OCI-M2 (cell line): Measurements from ENCODE around the gene POLE4.

Experiments used
- DNase-seq: peaks from one replicate; lab custom pipeline; 2025; ENCODE audit not compliant: unreplicated experiment; lab: John Stamatoyannopoulos, UW

POLE4 gene

DNA sequence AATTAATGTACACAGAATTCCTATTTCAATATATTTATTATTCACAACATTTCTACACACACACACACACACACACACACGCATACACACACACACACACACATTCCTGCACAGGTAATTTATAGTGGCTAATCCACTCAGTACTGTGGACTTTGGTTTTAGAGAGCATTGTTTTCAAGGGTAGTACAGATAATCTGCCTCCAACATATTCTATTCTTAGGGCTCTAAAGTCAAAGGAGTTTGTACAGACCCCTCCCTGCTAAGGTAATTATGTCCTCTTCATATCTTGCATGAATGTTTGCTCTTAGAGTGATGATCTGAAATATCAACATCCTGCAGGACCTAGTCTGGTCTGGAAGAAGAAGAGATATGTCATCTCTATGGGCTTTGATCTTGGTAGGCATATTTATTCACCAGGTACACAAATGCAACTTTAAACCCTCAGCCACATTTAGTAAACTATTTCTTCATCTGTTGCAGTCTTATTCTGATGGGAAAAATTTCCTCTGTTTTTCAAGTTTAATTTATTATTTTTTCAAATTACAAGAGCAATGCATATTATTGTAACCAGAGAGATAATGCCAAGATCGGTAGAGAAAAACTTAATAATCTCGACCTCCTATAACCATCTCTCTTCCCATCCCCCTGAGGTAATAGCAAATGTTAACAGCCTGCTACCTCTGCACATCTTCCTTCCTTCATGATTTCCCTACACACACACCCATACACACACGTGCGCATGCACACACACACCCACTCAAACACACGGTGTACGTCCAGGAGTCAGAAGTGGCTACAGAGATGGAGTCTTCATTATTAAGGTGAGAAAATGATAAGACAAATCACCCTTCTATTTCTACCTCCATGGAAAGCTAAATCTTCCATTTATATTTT is 18.3 kb upstream of the POLE4 start:
- DNase-seq = no peak

GRCh38 chr2:74941284-74941683 is 17.2 kb upstream of the POLE4 start:
- no peak for DNase-seq

DNA sequence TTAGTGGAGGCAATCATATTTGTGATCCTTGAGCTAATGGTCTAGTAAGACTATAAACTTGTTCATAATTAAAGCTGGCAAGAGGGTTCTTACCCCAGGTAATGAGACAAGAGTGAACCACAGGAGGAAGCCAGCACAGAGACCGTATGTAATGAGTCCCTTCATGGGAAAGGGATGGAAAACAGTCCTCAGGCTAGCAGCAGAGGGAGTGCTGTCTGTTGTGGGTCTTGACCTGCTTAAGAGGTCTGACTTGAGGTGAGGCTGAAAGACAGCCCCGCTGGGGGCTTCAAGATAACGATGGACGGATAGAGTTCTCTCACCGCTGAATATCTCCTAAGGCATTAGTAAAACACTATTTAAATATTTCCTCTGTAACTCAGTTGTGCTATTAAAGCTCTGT is 16.2 kb upstream of the POLE4 start:
- no peak for DNase-seq

DNA sequence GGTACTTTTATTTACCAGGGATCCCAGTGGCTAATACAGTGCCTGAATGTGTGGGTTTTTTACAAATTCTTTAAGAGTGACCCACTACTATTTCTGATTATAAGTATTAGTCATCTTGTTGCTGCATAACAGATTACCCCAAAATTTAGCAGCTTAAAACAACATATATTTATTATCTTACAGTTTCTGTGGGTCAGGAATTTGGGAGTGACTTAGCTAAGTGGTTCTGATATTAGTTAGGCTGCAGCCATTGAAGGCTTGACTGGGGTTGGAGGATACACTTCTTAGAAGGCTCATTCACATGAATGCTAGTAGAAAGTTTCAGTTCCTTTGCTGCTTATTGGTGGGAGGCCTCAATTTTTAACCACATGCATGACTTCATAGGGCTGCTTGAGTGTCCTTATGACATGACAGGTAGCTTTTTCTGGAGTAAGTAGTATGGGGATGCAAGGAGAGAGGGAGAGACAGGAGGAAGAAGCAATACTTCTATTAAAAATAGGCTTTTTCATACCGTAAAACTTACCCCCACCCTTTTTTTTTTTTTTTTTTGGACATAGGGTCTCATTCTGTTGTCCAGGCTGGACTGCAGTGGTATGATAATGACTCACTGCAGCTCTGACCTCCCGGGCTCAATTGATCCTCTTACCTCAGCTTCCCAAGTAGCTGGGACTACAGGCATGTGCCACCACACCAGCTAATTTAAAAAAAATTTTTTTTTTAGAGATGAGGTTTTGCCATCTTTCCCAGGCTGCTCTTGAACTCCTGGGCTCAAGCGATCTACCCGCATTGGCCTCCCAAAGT is 13.3 kb upstream of the POLE4 start:
- no peak for DNase-seq

GRCh38 chr2:74945788-74946331 is 12.6 kb upstream of the POLE4 start:
- no peak for DNase-seq

- DNase-seq = no peak
These were observed 10.7 kb upstream of the POLE4 start for GRCh38 chr2:74947703-74948102.

DNA sequence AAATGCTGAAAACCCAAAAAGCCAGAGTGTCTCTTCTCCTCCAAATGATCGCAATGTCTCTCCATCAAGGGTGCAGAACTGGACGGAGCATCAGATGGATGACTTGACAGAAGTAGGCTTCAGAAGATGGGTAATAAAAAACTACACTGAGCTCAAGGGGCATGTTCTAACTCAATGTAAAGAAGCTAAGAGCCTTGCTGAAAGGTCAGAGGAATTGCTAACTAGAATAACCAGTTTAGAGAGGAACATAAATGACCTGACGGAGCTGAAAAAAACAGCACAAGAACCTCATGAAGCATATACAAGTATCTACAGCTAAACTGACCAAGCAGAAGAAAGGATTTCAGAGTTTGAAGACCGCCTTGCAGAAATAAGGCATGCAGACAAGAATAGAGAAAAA is 9.7 kb upstream of the POLE4 start:
- DNase-seq = no peak

DNA sequence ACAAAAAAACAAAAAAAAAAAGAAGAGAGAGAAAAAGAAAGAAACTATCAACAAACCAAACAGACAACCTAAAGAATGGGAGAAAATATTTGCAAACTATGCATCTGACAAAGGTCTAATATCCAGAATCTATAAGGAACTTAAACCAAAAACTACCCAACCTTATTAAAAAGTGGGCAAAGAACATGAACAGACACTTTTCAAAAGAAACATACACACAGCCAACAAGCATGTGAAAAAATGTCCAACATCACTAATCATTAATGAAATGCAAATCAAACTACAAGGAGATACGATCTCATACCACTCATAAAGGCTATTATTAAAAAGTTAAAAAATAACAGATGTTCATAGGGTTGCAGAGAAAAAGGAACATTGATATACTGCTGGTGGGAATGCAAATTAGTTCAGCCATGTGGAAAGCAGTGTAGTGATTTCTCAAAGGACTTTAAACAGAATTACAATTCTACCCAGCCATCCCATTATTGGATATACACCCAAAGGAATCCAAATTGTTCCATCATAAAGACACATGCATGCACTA is 7.2 kb upstream of the POLE4 start:
- no peak for DNase-seq

GRCh38 chr2:74952575-74952974 is 5.9 kb upstream of the POLE4 start:
- no peak for DNase-seq

DNA sequence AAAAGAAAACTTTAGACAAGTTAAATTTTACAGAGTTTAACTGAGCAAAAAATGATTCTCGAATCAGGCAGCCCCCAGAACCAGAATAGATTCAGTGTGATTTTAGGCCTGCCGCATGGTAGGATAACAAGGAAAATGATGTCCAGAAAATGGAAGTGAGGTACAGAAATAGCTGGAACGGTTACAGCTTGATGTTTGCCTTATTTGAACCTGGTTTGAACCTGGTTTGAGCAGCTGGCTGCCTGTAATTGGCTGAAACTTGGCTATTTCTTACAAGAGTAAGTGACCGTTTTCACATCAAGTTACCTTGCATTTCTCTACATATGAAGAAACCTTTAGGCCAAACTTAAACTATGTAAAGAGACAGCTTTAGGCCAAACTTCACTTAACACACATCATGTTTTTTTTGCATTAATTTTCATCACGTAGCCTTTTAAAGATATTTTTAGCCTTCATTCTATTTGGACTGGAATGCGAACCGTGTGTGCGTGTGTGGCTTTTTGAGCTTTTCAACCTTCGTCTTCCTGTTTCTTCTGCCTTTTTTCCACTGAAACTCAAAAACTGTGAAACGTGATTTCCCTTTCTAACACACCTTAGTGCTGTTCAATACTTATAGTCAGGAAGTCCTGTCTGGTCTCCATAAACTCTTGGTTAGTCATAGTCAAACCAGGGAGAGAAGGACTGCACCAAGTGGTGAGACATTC is 4.5 kb upstream of the POLE4 start:
- no peak for DNase-seq

DNA sequence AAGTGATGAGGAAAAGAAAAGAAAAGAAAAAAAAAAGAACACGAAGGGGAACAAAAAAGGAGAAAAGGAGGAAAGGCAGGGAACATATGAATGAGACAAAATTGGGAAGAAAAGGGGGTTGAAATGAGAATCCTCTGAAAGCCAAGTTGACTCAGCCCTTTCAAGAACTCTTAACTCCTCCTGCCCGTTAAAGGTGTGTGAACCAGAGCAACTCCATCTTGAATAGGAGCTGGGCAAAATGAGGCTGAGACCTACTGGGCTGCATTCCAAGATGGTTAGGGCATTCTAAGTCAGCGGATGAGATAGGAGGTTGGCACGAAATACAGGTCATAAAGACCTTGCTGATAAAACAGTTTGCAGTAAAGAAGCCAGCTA is 4.0 kb upstream of the POLE4 start:
- DNase-seq = no peak

DNA sequence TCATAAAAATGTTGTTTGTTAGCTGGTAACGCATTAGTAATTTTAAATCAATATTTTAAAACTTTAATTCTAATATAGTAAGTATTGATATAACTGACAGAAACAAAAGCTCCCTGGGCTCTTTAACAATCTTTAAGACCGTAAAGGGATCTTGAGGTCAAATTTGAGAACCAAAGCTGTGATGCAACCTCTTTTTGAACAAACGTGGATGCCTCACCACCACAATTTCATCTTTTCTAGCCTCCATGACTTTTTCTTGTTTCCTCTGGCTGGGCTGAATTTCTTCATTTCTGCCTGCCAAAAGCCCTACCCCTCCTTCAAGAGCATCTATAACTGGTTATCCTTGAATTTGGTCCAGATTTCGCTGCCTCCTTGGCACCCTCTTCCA is 563 bp upstream of the POLE4 start:
- no peak for DNase-seq

DNA sequence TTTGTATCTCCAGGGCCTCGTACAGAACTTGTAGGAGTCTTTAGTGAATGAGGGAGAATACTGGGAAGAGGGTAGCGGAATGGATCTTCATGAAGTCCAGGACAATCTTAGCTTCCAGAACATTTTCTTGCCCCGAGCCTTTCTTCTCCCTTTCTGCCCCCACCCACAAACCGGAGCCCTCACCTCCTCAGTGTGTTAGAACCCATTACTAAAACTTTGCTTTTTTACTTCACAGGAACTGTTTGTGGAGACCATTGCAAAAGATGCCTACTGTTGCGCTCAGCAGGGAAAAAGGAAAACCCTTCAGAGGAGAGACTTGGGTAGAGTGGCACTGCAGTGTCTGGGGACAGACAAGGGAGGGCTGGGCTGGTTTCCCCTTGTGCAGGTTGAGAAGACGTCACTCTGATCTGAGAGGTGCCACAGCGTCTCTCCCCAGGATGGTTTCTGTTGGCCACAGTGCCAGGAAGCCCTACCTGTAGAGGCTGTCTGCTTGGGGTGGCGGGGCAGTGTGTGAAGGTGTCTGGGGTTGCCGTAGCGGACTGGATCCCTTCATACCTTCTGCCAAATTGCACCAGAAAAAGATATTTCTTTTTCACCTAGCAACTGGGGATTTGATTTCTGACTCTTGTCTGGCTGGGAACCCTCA is 786 bp downstream of the POLE4 start:
- DNase-seq = no peak

- DNase-seq = no peak
These were observed 8.4 kb downstream of the POLE4 start for GRCh38 chr2:74966887-74967286.

- no peak for DNase-seq
These were observed 16.6 kb downstream of the POLE4 start for GRCh38 chr2:74975016-74975415.

DNA sequence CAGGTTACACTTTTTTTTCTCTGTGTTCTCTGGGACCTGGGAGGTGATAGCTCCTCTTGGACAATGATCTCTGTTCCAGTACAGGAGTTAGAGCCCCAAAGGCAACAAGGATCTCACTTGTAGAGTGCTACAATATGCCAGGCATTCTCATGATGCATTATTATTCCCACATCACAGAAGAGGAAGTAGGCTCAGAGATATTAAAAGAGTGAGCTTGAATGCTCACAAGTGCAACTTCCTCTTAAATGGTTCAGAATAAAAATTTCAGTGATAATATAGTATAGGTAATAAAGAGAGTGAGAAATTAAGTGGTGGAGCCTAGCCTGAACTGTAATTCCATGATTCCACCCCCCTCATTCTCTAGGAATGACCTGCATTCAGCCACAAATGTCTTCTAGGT is 21.4 kb downstream of the POLE4 start:
- DNase-seq = no peak

DNA sequence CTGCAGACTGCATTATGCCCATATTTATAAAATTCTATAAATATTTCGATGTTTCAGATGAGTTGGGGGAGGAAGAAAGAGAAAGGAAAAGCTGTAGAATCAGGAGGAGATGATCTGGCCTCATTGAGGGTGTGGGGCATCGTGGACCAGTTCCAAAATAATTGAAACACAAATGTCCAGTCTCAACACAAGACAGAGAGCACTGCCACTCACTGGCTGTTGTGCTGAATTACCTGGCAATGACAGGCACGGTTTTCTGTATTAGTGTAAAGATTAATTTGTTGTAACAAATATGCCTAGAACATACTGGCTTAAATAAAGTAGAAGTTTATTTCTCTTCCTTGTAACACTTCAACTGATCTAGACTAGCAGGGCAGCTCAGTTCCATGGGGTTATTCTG is 24.1 kb downstream of the POLE4 start:
- DNase-seq = no peak

DNA sequence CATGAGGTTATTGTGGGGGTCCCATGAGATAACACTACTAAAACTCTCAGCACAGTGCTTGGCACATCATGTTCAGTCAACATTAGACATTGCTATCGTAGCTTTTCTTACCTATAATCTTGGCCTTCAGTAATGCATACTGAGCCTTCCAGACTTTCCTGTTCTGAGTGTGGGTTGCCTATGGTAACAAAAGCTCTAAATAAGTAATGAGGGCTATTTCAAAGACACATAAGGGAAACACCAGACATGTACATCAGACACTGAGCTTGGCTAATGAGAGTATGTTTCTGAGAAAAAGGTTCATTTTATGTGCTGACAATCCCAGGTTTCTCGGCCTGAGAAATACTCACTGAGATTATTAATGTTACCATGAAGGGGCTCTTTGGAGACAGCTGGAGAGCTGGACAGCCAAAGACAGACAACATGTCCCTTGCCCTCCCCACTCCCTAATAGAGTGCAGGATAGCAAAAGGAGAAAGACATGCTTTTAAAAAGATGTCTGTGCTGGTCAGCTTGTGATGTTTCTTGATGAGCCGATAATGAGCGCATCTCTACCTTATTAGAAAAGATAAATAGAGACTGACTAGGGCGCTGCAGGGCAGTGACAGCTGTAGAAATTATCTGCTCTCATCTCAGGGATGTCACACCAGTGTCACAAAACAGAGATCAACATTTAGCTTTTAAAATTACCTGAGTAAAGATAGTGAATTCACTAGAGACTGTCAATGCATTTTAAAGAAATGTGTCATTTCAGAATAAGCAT is 25.4 kb downstream of the POLE4 start:
- DNase-seq = no peak

DNA sequence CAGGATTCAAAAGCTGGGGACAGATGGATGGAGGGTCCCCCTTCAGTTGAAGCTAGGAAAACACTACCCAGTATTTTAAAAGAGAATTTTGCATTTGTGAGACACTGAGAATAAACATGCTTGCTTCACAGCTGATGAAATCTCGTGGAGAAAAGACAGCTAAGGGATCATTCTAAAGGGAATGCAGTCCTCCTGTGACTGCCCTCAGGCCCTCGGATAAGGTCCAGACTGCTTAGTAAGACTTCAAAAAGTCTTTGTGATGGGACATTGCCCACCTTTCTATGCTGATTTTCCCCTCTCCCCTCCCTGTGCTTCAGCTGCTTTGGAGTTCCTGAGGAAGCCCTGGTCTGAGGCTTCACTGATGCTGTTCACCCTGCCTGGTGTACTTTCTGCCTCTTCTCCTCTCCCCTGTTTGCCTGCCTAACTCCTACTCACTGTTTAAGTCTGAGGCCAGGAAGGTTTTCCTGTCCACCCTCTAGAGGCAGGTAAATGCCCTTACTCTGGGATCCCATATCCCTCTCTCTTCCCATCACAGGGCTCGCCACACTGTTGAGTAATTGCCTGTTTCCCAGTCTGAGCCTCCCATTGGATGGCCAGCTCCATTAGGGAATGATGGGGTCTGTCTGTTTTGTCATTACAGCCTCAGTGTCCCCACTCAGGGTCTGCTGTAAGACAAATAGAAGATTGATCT is 26.6 kb downstream of the POLE4 start:
- DNase-seq = no peak
